Activated naive CD4-positive, alpha-beta T cell treated with anti-CD3 and anti-CD28 coated beads, Interleukin-2, amount 10 ng/mL, durations not matched to agents 7 days and 5 days (primary cell): Measurements from ENCODE around the gene HCN4.
"Not testable (repeated sequence)": the region's sequence is repeated elsewhere in the genome, so short reads cannot be mapped to it uniquely, and the experiment has no call there.

Experiments
- CTCF ChIA-PET: fragments of 350-600 bp; sonication (Branson Sonifier 250); formaldehyde crosslinking; loops from one replicate; lab custom pipeline; 2021; ENCODE audit warnings: antibody characterized with exemption; lab: Charles Lee
- DNase-seq: peaks from one replicate; pipeline ENCODE4 v3.0.0-alpha.2; 2020
- H3K27ac Mint-ChIP-seq: one replicate; pipeline ENCODE4 v1.8.0; 2021; ENCODE audit warnings: mild to moderate bottlenecking, moderate library complexity, mixed read lengths
- H3K27me3 Mint-ChIP-seq: one replicate; pipeline ENCODE4 v1.8.0; 2021; ENCODE audit warnings: mild to moderate bottlenecking, mixed read lengths
- H3K36me3 Mint-ChIP-seq: one replicate; pipeline ENCODE4 v1.8.0; 2021; ENCODE audit warnings: mixed read lengths
- H3K4me1 Mint-ChIP-seq: one replicate; pipeline ENCODE4 v1.8.0; 2021; ENCODE audit warnings: mixed read lengths
- H3K4me3 Mint-ChIP-seq: one replicate; pipeline ENCODE4 v1.8.0; 2021; ENCODE audit warnings: mild to moderate bottlenecking, moderate library complexity, mixed read lengths
- H3K9me3 Mint-ChIP-seq: one replicate; pipeline ENCODE4 v1.8.0; 2021; ENCODE audit warnings: mixed read lengths

HCN4 gene

DNA sequence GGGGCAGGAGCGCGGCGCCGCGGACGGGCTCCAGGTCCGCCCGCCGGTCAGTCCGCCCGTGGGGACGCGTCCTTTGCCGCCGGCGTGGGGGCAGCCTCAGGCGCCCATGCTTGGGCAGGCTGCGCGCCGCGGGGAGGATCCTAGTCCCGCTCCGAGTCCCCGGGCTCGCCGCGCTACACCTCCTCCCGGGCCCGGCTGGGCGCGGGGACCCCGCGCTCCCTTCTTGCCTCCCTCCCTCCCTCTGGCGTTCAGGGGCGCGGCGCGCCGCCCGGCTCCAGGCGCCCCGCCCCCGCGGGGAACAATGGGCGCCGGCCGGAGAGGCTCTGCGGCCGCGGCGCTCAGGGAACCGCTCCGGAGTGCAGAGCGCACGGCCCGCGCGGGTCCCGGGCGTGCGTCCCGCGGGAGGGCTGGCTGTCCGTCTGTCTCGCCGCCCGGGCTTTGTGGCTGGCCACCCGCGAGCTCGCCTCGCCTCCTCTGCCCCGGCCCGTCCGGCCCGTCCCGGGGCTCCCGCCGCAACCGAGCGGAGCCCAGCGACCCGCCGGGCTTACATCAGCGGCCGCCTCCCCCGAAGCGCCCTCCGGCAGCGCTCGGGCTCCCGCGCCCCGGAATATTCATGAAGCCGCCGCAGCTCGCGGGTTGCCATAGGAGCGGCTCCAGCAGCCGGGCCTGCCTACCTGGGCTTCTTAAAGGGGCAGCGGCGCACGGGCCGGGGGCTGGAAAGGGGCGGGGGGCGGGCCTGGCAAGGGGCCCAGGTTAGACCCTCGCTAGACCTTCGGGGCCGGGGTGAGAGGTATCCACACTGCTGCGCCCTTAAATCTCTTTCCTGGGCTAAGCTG is at the start of gene HCN4:
HCN4 (minus strand) TSS at position 658 of the 836 bp plus-strand sequence. CDS start 688 bp downstream, outside the sequence.
- Mint-ChIP-seq H3K27me3 (peaks cover 79% of the 10 kb centered on the region), H3K9me3 (no peaks in the 10 kb centered on the region), H3K36me3 (no peaks in the 10 kb centered on the region), H3K27ac (no peak within 1 kb of the TSS), H3K4me3 (no peak within 1 kb of the TSS), H3K4me1 (no peaks in the 10 kb centered on the region)
- CTCF ChIA-PET = no interaction called here
- DNase-seq = no peak

GRCh38 chr15:73414876-73415275 is 46.1 kb upstream of the HCN4 start:
- peaks cover 8% of the 10 kb centered on the region for H3K27me3 Mint-ChIP-seq

GRCh38 chr15:73403171-73403570 is 34.4 kb upstream of the HCN4 start:
- Mint-ChIP-seq H3K4me1 (no peaks in the 10 kb centered on the region), H3K4me3 (no peak overlapping the region), H3K27me3 (peaks cover 7% of the 10 kb centered on the region), H3K27ac (no peak overlapping the region), H3K36me3 (no peaks in the 10 kb centered on the region), H3K9me3 (no peaks in the 10 kb centered on the region)
- no peak for DNase-seq
- CTCF ChIA-PET = no interaction called here

More at GRCh38 chr15:73414876-73415275, 46.1 kb upstream of the HCN4 start:
- no peak for DNase-seq
- Mint-ChIP-seq H3K4me1 (no peaks in the 10 kb centered on the region), H3K4me3 (no peak overlapping the region), H3K36me3 (no peaks in the 10 kb centered on the region), H3K27ac (no peak overlapping the region), H3K9me3 (no peaks in the 10 kb centered on the region)
- CTCF ChIA-PET = no interaction called here

DNA sequence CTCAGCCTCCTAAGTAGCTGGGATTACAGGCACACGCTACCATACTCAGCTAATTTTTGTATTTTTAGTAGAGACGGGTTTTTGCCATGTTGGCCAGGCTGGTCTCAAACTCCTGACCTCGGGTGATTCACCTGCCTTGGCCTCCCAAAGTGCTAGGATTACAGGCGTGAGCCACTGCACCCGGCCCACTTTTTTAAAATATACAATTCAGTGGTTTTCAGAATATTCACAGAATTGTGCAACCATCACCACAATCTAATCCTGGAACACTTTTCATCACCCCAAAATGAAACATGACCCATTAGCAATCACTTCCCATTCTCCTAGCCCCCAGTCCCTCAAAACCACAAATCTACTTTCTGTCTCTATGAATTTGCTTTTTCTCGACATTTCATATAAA is 31.5 kb upstream of the HCN4 start:
- DNase-seq, H3K4me1 Mint-ChIP-seq, H3K9me3 Mint-ChIP-seq, H3K4me3 Mint-ChIP-seq, CTCF ChIA-PET, H3K36me3 Mint-ChIP-seq, H3K27me3 Mint-ChIP-seq, H3K27ac Mint-ChIP-seq: not testable (repeated sequence)

GRCh38 chr15:73398861-73399260 is 30.1 kb upstream of the HCN4 start:
- no peak for DNase-seq
- no peaks in the 10 kb centered on the region for H3K9me3 Mint-ChIP-seq
- no peaks in the 10 kb centered on the region for H3K36me3 Mint-ChIP-seq
- CTCF ChIA-PET = no interaction called here
- no peak overlapping the region for H3K4me3 Mint-ChIP-seq
- H3K4me1 Mint-ChIP-seq = no peaks in the 10 kb centered on the region
- peaks cover 7% of the 10 kb centered on the region for H3K27me3 Mint-ChIP-seq
- no peak overlapping the region for H3K27ac Mint-ChIP-seq

- Mint-ChIP-seq H3K27me3 (peaks cover 10% of the 10 kb centered on the region), H3K4me3 (no peak overlapping the region), H3K36me3 (no peaks in the 10 kb centered on the region), H3K9me3 (no peaks in the 10 kb centered on the region), H3K27ac (no peak overlapping the region), H3K4me1 (no peaks in the 10 kb centered on the region)
- CTCF ChIA-PET = interaction anchor here (0.8 kb wide), 1 partner anchor 479 kb away, joined by 3 read pairs; no protein-coding TSS in a partner anchor
- no peak for DNase-seq
Measured at GRCh38 chr15:73397461-73397860, 28.7 kb upstream of the HCN4 start.

DNA sequence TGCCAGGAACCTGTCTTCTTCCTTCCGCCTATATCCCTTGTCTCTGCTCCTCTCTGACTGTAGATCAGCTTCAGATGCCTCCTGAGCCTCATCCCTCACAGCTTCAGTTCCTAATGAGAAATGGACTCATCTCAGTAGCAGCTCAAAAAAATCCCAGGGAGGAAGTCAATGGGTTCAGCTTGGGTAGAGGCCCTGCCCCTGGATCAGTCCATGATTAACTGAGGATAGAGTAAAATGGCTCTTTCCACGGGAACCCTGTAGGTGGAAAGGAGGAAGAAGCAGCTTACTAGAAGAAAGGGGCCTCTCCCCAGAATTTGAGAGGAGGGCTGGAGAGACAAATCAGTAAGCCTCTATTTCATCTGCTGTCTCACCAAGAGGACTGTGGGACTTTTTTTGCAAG is 26.9 kb upstream of the HCN4 start:
- no peaks in the 10 kb centered on the region for H3K9me3 Mint-ChIP-seq
- H3K27ac Mint-ChIP-seq = no peak overlapping the region
- CTCF ChIA-PET = no interaction called here
- H3K4me1 Mint-ChIP-seq = no peaks in the 10 kb centered on the region
- H3K27me3 Mint-ChIP-seq = peaks cover 21% of the 10 kb centered on the region
- no peaks in the 10 kb centered on the region for H3K36me3 Mint-ChIP-seq
- H3K4me3 Mint-ChIP-seq = no peak overlapping the region
- DNase-seq = no peak

DNA sequence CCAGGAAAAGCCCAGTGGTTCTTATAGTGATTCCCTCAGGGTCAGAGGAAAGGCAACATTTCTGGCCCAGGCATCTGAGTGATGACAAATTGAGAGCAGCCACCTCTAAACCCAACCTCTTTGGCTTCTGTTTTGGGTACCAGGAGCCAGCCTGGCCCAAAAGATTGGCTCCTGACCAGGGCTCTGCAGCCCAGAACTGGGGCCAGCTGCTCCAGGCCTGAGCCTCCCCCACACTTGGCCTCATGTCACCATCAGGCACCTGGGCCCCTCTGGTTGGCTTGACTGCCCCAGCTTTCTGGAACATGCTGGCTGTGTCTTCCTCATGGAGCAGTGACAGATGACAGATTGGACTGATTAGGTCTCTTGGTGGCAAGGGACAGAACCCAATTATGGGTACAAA is 26.0 kb upstream of the HCN4 start:
- CTCF ChIA-PET = no interaction called here
- Mint-ChIP-seq H3K4me1 (no peaks in the 10 kb centered on the region), H3K27me3 (peaks cover 27% of the 10 kb centered on the region), H3K36me3 (no peaks in the 10 kb centered on the region), H3K27ac (no peak overlapping the region), H3K9me3 (no peaks in the 10 kb centered on the region), H3K4me3 (no peak overlapping the region)
- DNase-seq = no peak

DNA sequence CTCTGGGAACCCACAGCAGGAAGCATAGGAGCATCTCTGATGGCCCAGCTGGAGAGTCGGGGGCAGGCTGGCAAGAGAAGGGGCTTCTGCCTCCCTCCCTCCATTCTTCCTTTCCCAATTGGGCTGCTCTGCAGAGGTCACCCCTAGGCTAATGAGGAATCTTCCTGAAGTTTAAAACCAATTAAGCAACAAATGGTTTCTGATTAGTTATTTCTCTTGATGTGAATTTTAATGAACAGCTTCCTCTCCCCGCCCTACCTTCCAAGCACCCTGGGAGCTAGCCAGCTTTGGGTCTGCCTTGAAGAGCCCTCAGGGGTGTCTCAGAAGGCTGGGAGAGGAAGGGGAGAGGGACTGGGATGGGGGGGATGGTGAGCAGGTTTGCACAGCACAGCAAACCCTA is 24.6 kb upstream of the HCN4 start:
- Mint-ChIP-seq H3K9me3 (no peaks in the 10 kb centered on the region), H3K36me3 (no peaks in the 10 kb centered on the region), H3K4me3 (no peak overlapping the region), H3K4me1 (no peaks in the 10 kb centered on the region), H3K27me3 (peaks cover 21% of the 10 kb centered on the region), H3K27ac (no peak overlapping the region)
- no peak for DNase-seq
- CTCF ChIA-PET = no interaction called here

DNA sequence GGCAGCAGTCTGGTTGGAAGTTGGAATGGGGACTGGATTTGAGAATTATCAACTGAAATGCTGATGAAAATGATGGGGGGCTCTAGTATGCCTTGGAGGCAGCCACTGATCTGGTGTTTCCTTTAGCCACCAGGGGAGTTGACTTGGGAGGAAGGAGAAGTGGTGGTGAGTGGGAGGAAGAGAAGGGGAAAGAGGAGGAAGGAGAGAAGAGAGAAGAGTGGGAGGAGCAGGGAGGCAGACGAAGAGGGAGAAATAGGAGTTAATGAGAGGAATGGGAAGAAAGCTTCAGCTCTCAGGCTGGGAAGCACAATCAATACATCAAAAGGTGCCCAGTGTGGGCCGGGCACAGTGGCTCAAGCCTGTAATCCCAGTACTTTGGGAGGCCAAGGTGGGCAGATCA is 23.3 kb upstream of the HCN4 start:
- Mint-ChIP-seq H3K27me3 (peaks cover 21% of the 10 kb centered on the region), H3K4me1 (no peaks in the 10 kb centered on the region), H3K27ac (no peak overlapping the region), H3K36me3 (no peaks in the 10 kb centered on the region), H3K4me3 (no peak overlapping the region), H3K9me3 (no peaks in the 10 kb centered on the region)
- CTCF ChIA-PET = no interaction called here
- DNase-seq = no peak

GRCh38 chr15:73391128-73391872 is 22.5 kb upstream of the HCN4 start:
- no peak for DNase-seq
- no peaks in the 10 kb centered on the region for H3K36me3 Mint-ChIP-seq
- H3K27ac Mint-ChIP-seq = no peak overlapping the region
- CTCF ChIA-PET = no interaction called here
- no peaks in the 10 kb centered on the region for H3K4me1 Mint-ChIP-seq
- H3K27me3 Mint-ChIP-seq = peaks cover 21% of the 10 kb centered on the region
- H3K4me3 Mint-ChIP-seq = no peak overlapping the region
- no peaks in the 10 kb centered on the region for H3K9me3 Mint-ChIP-seq

DNA sequence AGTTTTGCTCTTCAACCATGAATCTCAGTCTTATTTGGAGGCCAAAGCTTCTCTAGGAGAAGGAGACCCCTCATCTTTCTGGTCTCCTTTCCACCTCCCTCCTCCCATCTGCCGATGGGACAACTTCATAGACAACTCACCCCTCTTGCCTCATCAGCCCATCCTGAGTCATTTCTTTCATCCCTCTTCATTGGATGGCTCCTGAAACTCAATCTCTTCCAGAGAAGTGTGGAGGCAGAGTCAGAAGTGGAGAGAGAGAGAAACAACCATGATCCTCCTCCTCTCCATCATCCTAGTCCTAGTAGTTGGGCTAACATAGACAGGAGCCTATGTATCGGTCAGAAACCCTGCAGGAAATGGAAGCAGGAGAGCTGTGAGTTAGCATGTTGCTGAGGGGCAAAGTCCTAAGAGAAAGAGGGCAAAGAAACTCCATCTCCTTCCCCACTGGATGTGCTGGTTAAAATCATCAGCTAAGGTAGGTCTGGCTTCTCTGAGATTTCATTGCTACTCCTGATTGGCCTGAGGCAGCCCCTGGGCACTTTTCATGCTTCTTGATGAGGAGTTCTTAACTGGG is 21.3 kb upstream of the HCN4 start:
- no peak overlapping the region for H3K27ac Mint-ChIP-seq
- H3K27me3 Mint-ChIP-seq = peaks cover 21% of the 10 kb centered on the region
- H3K36me3 Mint-ChIP-seq = no peaks in the 10 kb centered on the region

DNA sequence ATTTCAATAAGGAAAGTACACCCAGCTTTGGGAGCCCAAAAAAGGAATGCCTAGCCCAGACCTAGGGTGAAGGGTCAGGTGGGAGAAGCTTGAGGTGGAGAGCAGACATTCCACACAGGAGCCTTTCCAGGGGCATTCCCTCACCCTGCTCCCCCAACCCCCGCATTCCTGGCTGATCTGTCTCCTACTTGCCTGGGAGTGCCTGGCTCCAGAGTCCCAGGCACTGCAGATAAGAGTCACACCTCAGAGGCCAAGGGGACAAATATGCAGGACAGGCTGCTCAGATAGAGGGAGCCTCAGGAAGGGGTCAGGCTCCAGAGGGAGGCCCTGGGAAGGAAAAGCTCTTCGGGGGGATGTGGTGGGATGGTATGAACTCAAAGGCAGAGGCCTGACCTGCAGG is 20.8 kb upstream of the HCN4 start:
- peaks cover 21% of the 10 kb centered on the region for H3K27me3 Mint-ChIP-seq
- no peaks in the 10 kb centered on the region for H3K36me3 Mint-ChIP-seq
- H3K9me3 Mint-ChIP-seq = no peaks in the 10 kb centered on the region
- CTCF ChIA-PET = no interaction called here
- no peak overlapping the region for H3K4me3 Mint-ChIP-seq
- H3K4me1 Mint-ChIP-seq = no peaks in the 10 kb centered on the region
- DNase-seq = no peak
- no peak overlapping the region for H3K27ac Mint-ChIP-seq

More for the DNA sequence above, 21.3 kb upstream of the HCN4 start:
- H3K4me3 Mint-ChIP-seq = no peak overlapping the region
- H3K9me3 Mint-ChIP-seq = no peaks in the 10 kb centered on the region
- no peak for DNase-seq
- CTCF ChIA-PET = no interaction called here
- H3K4me1 Mint-ChIP-seq = no peaks in the 10 kb centered on the region

DNA sequence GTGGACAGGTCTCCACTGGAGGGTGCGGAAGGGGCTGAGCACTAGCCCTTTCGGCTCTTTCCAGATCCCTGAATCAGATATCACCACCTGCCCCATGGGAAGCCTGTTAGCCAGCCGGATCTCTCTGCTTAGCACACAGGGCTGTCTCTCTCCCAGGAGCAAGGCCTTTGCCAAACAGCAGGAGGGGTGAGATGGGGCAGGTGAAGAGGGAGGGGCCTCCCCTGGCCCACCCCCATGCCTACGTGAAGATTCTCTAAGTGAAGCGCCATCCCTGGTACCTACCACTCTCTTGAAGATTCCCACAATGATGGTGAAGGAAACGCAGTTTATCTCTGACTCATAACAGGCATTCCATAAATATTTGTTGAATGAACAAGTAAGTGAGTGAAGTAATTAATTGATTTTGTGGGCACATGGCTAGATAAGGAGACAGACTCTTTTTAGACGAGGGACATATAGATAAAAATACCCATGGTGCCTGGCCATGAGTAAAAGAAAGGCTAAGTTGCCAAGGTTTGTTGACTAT is 19.6 kb upstream of the HCN4 start:
- Mint-ChIP-seq H3K27me3 (peaks cover 24% of the 10 kb centered on the region), H3K36me3 (no peaks in the 10 kb centered on the region), H3K27ac (no peak overlapping the region), H3K4me3 (no peak overlapping the region), H3K9me3 (peaks cover 2% of the 10 kb centered on the region), H3K4me1 (no peaks in the 10 kb centered on the region)
- CTCF ChIA-PET = no interaction called here
- no peak for DNase-seq
